IMR-90 (cell line): ENCODE measurements around the gene CES2. TPM values are rescaled to one million over a fixed set of nuclear protein-coding genes. Genes with fewer than 3 reads are reported as not detected.

ENCODE experiments used
- ATAC-seq: fragments of 200-7000 bp; cut with Tn5 transposase; 2 replicates; pipeline ENCODE4 v1.9.1; 2020; ENCODE audit warnings: low read depth, mild to moderate bottlenecking, moderate library complexity
- BruUV-seq: library from RNA; stranded (reverse); fragments of 400-500 nt; replicated peaks from 2 replicates; lab custom pipeline; 2021; lab: Mats Ljungman, UMichigan
- CTCF ChIA-PET: fragments of 300-600 bp; formaldehyde crosslinking; extraction: SDS; loops from one replicate; lab custom pipeline; 2021; ENCODE audit warnings: antibody characterized with exemption; lab: Yijun Ruan, JAX
- POLR2A ChIA-PET: fragments of 300-600 bp; sonication (Branson Sonifier 250); formaldehyde crosslinking; loops from one replicate; lab custom pipeline; 2022; ENCODE audit warnings: antibody characterized with exemption; ENCODE audit not compliant: unreplicated experiment; lab: Charles Lee
- DNase-seq: peaks from one replicate; pipeline ENCODE4 v3.0.0; 2013
- H2AFZ ChIP-seq: replicated peaks from 2 replicates; pipeline ENCODE3; 2013; ENCODE audit warnings: low read length, mild to moderate bottlenecking; ENCODE audit not compliant: poor library complexity
- H2AK5ac ChIP-seq: 2 replicates; pipeline ENCODE4 v1.6.1; 2013; ENCODE audit warnings: low read depth, low read length, inconsistent platforms
- H2AK9ac ChIP-seq: replicated peaks from 2 replicates; pipeline ENCODE3; 2013; ENCODE audit warnings: mild to moderate bottlenecking, low read depth, low read length, moderate library complexity; ENCODE audit not compliant: poor library complexity
- H2BK120ac ChIP-seq: 2 replicates; pipeline ENCODE4 v1.6.1; 2013; ENCODE audit warnings: low read depth, low read length, inconsistent platforms
- H2BK15ac ChIP-seq: 3 replicates; pipeline ENCODE4 v1.6.1; 2013; ENCODE audit warnings: low read depth, low read length, inconsistent platforms
- H2BK20ac ChIP-seq: 2 replicates; pipeline ENCODE4 v1.6.1; 2013; ENCODE audit warnings: low read depth, mild to moderate bottlenecking, inconsistent platforms, low read length, moderate library complexity
- H2BK5ac ChIP-seq: 2 replicates; pipeline ENCODE4 v1.6.1; 2013; ENCODE audit warnings: mild to moderate bottlenecking, low read depth, low read length, inconsistent platforms; ENCODE audit not compliant: poor library complexity, severe bottlenecking
- H3K14ac ChIP-seq: replicated peaks from 2 replicates; pipeline ENCODE4 v1.6.1; 2013; ENCODE audit warnings: low read depth, low read length, inconsistent platforms
- H3K18ac ChIP-seq: 2 replicates; pipeline ENCODE4 v1.6.1; 2013; ENCODE audit warnings: low read depth, low read length, control low read depth
- H3K23ac ChIP-seq: 2 replicates; pipeline ENCODE4 v1.6.1; 2013; ENCODE audit warnings: low read depth, low read length, inconsistent platforms
- H3K27ac ChIP-seq: 2 replicates; pipeline ENCODE4 v1.5.1; 2013; ENCODE audit warnings: mild to moderate bottlenecking, control low read depth, low read length; ENCODE audit not compliant: insufficient read depth
- H3K27me3 ChIP-seq: 2 replicates; pipeline ENCODE4 v1.6.1; 2013; ENCODE audit warnings: low read length; ENCODE audit not compliant: control insufficient read depth, insufficient read depth
- H3K36me3 ChIP-seq: 2 replicates; pipeline ENCODE4 v1.6.1; 2013; ENCODE audit warnings: low read length, mixed read lengths; ENCODE audit not compliant: control insufficient read depth, insufficient read depth
- H3K4ac ChIP-seq: 2 replicates; pipeline ENCODE4 v1.6.1; 2013; ENCODE audit warnings: low read depth, low read length, inconsistent platforms
- H3K4me1 ChIP-seq: 2 replicates; pipeline ENCODE4 v1.6.1; 2013; ENCODE audit warnings: low read length, mixed read lengths; ENCODE audit not compliant: control insufficient read depth, insufficient read depth
- H3K4me2 ChIP-seq: 2 replicates; pipeline ENCODE4 v1.6.1; 2013; ENCODE audit warnings: low read depth, mild to moderate bottlenecking, control low read depth, low read length, moderate library complexity
- H3K4me3 ChIP-seq: 2 replicates; pipeline ENCODE4 v1.5.1; 2013; ENCODE audit warnings: low read depth, mild to moderate bottlenecking, control low read depth, low read length, moderate library complexity; ENCODE audit not compliant: insufficient read depth
- H3K56ac ChIP-seq: 2 replicates; pipeline ENCODE4 v1.6.1; 2013; ENCODE audit warnings: low read length, inconsistent platforms; ENCODE audit not compliant: insufficient read depth; ENCODE audit errors: extremely low read depth
- H3K79me1 ChIP-seq, 2 experiments: 2 replicates each; pipeline ENCODE4 v1.6.1; 2013; ENCODE audit warnings: low read length in 2 of 2, inconsistent platforms in 1 of 2, low read depth in 1 of 2
- H3K9ac ChIP-seq: 2 replicates; pipeline ENCODE4 v1.6.1; 2013; ENCODE audit warnings: low read depth, low read length, control low read depth
- H3K9me1 ChIP-seq: 2 replicates; pipeline ENCODE4 v1.6.1; 2013; ENCODE audit warnings: low read length, inconsistent platforms; ENCODE audit not compliant: insufficient read depth
- H3K9me3 ChIP-seq: 2 replicates; pipeline ENCODE4 v1.6.1; 2013; ENCODE audit warnings: low read length; ENCODE audit not compliant: control insufficient read depth, insufficient read depth
- H4K20me1 ChIP-seq: 2 replicates; pipeline ENCODE4 v1.6.1; 2013; ENCODE audit warnings: low read length, inconsistent platforms; ENCODE audit not compliant: insufficient read depth
- H4K5ac ChIP-seq: 2 replicates; pipeline ENCODE4 v1.6.1; 2013; ENCODE audit warnings: mild to moderate bottlenecking, low read depth, low read length, control low read depth
- H4K8ac ChIP-seq, 2 experiments: 2 replicates each; pipeline ENCODE4 v1.6.1; 2013; ENCODE audit warnings: low read depth in 2 of 2, low read length in 2 of 2, control low read depth in 1 of 2, inconsistent platforms in 1 of 2
- H4K91ac ChIP-seq: 2 replicates; pipeline ENCODE4 v1.6.1; 2013; ENCODE audit warnings: low read depth, low read length, inconsistent platforms; ENCODE audit not compliant: insufficient read depth
- CTCF ChIP-seq: conservative IDR thresholded peaks from 2 replicates; pipeline ENCODE4 v1.5.1; 2012; ENCODE audit warnings: mild to moderate bottlenecking, low read depth, low read length, improper control_type of control experiment
- RAD21 ChIP-seq: IDR thresholded peaks from 2 replicates; pipeline ENCODE4 v1.6.1; 2012; ENCODE audit warnings: low read length, improper control_type of control experiment
- RCOR1 ChIP-seq: IDR thresholded peaks from 2 replicates; pipeline ENCODE4 v1.6.1; 2012; ENCODE audit warnings: mild to moderate bottlenecking, low read length, improper control_type of control experiment; ENCODE audit not compliant: insufficient replicate concordance
- WGBS, 2 experiments: methylation state at CpG; one replicate each; pipeline versions ENCODE4 v1.1.5 to v1.1.7; 2013; ENCODE audit warnings: missing lambda C conversion rate in 2 of 2; ENCODE audit not compliant: insufficient read length in 1 of 2; ENCODE audit errors: extremely low coverage in 2 of 2; 5-methylcytosine and 5-hydroxymethylcytosine counted together
- dilution Hi-C: fragments of 300-500 bp; cut with HindIII; formaldehyde crosslinking; loops from one replicate; pipeline ENCODE4 v1.14.3; 2018; ENCODE audit warnings: low sequenced_read_pairs; ENCODE audit not compliant: unreplicated experiment
- in situ Hi-C: fragments of 300-500 bp; cut with MboI; formaldehyde crosslinking; loops from 3 replicates; pipeline ENCODE4 v1.14.3; 2019; ENCODE audit warnings: low sequenced_read_pairs, inconsistent platforms, mixed read lengths
- intact Hi-C: fragments of 100-400 bp; cut with micrococcal nuclease; formaldehyde crosslinking; loops from 2 replicates; pipeline ENCODE4 v1.10.0; 2022
- polyA plus RNA-seq, 3 experiments: library from polyadenylated mRNA; depleted of rRNA; stranded (reverse); fragments of >200 nt; gene quantifications; 2 replicates each; pipeline ENCODE4 v1.2.3, GENCODE V29; 2012; ENCODE audit warnings: low replicate concordance in 1 of 3
- total RNA-seq: library from RNA; depleted of rRNA; stranded (reverse); fragments of >200 nt; gene quantifications from 2 replicates; pipeline ENCODE4 v1.2.3, GENCODE V29; 2012

The CES2 gene
- total and polyA plus RNA-seq, 2 of the 4 experiments (the other 2 are of a cell fraction) = 15.1 to 23.2 TPM

- Histone ChIP-seq H3K27me3 (peaks cover 41% of the 10 kb centered on the region), H3K36me3 (no peaks in the 10 kb centered on the region), H3K9me3 (no peaks in the 10 kb centered on the region), H3K14ac (no peak overlapping the region), H3K18ac (no peak overlapping the region), H3K9ac (no peak overlapping the region), H3K56ac (no peak overlapping the region), H2BK20ac (no peak overlapping the region), H3K4me2 (no peak overlapping the region), H2AK5ac (no peak overlapping the region), H2AK9ac (no peak overlapping the region), H4K5ac (no peak overlapping the region), H4K20me1 (no peaks in the 10 kb centered on the region), H2BK15ac (no peak overlapping the region), H2AFZ (no peak overlapping the region), H2BK5ac (no peak overlapping the region), H3K79me1 (no peaks in the 10 kb centered on the region), H3K27ac (no peak overlapping the region), H3K23ac (no peak overlapping the region), H4K91ac (no peak overlapping the region), H4K8ac (no peak overlapping the region), H3K4me3 (no peak overlapping the region), H3K9me1 (peaks cover 3% of the 10 kb centered on the region; the same call in 1 of the 2 replicates), H2BK120ac (no peak overlapping the region), H3K4me1 (no peaks in the 10 kb centered on the region), H3K4ac (no peak overlapping the region)
- TF ChIP-seq RAD21 = no peak
- no peak for TF ChIP-seq RCOR1
- no peak for TF ChIP-seq CTCF
- in situ Hi-C loops (loop anchor here (5.0 to 10.0 kb wide), 2 partner anchors 193 to 491 kb away; partner anchors contain the start of genes FBXL8 and TRADD), dilution Hi-C loops (no loop called here), intact Hi-C loops (no loop called here)
- WGBS, 2 experiments = 53% methylated on average over 3 of the region's 6 CpGs; no CpG with 5 or more reads in 1 of the 2 experiments
- no peak for ATAC-seq
- ChIA-PET POLR2A (no interaction called here), CTCF (interaction anchor here (0.6 kb wide), 1 partner anchor 522 kb away, joined by 3 read pairs; no protein-coding TSS in a partner anchor)
- no TSS peak for BruUV-seq
- DNase-seq = no peak
Observed at GRCh38 chr16:66964049-66964448, 28.7 kb downstream of the CES2 start.
